Stimulated activated naive CD4-positive, alpha-beta T cell (primary cell): ENCODE measurements around the gene TMA7.
"Not testable (repeated sequence)": the region's sequence is repeated elsewhere in the genome, so short reads cannot be mapped to it uniquely, and the experiment has no call there.

Source experiments
- DNase-seq, 6 experiments: peaks; one replicate each; lab custom pipeline; 2025; lab: John Stamatoyannopoulos, UW

Gene TMA7

DNA sequence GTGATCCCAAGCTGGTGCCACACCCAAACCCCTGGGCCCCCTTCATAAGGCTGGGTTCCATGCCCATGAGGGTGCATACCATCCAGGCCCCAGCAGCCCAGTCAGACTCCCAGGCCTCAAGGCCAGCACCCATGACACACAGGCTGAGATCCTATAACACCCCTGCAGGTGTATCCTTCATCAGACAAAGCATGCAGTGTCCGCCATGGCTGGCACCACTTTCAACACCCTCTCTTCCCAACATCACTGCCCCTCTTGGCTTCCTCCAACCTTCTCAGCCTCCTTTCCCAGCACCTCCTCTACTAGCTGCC is 3.6 kb upstream of the TMA7 start:
- no peak for DNase-seq

DNA sequence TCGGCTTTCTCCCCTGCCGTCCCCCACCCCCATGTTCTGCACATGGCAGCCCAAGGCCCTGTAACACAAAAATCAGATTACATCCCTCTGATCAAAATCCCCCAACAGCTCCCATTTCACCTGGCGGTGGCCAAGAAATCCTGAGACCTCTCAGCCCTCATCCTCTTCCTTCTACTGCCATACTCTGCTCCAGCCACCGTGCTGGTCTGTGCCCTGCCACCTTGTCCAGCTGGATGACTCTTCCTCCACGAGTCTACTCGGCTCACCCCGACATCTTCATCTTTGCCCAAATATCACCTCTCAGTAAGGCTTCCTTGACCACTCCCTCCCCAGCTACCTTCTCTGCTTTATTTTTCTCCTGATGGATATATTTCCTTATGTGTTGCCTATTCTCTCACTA is 3.2 kb upstream of the TMA7 start:
- no peak for DNase-seq

DNA sequence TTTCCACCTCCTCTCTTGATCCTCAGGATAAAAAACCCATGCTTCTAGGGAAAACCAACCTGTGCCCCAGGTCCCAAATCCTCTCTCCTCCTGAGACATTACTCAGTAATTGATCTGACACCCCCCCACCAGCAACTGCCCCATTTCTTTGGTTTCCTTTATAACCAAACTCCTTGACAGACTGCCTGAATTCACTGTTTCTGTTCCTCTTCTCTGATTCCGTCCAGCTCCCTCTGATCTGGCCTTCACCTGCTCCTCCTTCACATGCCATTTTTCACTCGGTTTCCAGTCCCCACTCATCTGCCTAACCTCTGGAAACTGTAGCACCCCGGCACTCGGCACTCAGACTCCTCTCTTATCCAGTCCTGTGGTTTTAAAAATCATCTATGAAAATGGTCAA is 2.2 kb upstream of the TMA7 start:
- DNase-seq, result no peak

DNA sequence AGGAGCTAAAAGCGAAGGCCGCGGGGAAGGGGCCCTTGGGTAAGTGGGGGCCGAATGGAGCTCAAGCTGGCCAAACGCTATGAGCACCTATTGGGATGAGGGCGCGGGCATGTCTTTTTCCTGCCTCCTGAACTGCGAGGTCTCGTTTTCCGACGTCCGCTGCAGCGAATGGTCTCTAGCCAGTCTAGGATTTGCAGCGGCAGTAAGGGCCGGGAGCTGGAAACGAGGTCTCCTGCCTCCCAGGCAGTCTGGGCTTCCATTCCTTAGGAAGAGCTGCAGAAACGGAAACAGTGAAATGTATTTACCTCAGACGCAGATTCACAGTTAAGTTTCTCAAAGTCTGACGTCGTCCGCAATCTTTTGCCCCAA is 517 bp downstream of the TMA7 start:
- DNase-seq, result peak in 3 of 6 experiments; percentile 34 to 42 (median 41)

DNA sequence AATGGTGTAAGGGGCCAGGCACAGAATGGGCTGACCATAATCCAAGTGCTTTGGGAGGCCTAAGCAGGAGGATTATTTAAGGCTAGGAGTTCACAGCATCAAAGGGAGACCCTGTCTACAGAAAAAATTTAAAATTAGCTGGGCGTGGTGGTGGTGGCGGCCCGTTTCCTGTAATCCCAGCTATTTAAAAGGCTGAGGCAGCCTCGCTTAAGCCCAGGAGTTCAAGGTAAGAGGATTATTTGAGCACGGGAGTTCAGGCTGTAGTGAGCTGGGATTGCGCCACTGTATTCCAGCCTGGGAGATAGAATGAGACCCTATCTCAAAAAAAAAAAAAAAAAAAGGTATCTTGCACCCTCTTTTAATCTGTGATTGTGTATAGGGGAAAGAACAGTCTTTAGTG is 1.9 kb downstream of the TMA7 start:
- DNase-seq, result no peak

DNA sequence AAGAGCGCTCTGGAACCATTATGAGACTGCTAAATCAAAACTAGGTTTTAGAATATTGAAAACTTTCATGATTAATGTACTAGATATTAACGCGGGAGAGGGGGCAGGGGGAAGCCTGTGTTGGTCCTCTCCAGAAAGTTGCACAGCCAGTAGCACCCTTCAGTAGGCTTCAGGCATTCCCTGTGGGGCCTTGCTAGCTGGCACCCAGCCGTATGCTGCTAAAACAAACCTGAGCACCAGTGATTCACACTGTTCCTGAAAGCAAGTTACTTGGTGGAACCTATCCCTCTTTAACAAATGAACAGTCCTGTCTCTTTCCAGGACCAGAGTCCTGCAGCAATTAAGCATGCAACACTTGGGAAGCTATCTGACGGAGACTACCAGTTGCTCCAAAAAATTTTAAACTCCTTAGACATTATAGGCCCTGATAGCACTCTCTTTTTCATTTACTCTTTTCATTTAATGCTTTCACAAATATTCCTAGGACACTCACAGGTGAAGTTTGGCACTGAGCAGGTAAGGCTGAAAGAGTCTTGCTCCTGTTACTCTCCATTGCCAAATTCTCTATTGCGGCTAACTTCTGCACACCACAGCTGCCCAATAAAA is 5.3 kb downstream of the TMA7 start:
- DNase-seq, result no peak

DNA sequence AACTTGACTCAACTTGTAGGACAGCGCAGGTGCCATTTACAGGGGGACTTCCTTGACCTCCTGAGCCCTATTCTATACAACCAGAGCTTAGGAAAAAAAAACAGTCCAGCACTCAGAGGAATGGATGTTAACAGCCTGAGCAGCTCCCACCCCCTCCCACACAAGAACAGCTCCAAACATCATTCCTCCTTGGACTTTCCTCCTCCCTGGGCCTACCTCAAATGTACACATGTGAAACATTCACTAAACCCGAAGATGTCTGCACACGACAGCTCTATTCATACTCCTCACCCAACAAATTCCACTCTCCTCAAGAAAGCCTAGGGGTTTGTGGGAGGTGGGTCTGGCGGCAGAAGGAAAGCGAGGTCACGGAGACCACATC is 6.0 kb downstream of the TMA7 start:
- no peak for DNase-seq

DNA sequence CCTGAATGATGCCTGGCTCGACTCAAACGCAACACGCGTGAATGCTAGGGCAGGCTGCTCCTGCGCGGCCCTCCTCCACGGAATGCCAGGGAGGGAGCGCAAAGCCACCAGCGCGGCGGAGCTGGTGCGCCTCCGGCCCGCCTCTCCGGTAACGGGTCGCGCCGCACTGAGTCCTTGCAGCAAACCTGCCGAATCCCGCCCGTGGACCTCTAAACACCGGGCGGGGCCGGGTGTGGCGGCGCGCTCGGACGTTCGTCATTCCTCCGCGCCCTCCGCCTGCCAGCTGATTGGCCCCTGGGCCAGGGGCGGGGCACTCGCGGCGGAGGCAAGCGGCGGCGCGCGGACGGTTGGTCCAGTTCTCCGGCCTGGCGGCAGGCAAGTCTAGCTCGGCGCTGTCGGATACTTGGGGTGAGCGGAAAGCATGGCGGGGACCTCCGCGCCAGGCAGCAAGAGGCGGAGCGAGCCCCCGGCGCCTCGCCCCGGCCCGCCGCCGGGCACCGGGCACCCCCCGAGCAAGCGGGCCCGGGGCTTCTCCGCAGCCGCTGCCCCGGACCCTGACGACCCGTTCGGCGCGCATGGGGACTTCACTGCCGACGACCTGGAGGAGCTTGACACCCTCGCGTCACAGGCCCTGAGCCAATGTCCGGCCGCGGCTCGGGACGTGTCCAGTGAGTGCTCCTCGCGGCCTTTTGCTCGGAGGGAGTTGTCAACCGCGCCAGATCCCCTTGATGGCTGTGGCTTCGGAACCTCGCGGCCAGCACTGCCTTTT is 6.6 kb downstream of the TMA7 start, which contains the start of gene ATRIP:
TSS of gene ATRIP (plus strand) at position 313 of the 769 bp plus-strand sequence. CDS start at position 422, 109 bp downstream.
- peak; percentile 71 to 86 (median 79) for DNase-seq

DNA sequence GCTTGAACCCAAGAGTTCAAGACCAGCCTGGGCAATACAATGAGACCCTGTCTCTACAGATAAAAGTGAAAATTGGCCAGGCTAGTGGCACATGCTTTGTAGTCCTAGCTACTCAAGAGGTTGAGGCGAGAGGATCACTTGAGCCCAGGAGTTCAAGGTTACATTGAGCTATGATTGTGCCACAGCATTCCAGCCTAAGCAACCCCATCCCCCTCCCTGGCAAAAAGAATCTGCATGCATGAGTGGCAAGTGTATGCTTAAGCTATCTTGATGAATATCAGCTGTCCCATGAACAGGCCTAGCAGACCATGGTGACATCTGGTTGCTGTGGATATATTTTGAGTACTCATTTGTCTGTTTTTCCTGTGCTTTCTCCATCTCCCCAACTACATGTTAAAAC is 11.2 kb downstream of the TMA7 start:
- no peak for DNase-seq

DNA sequence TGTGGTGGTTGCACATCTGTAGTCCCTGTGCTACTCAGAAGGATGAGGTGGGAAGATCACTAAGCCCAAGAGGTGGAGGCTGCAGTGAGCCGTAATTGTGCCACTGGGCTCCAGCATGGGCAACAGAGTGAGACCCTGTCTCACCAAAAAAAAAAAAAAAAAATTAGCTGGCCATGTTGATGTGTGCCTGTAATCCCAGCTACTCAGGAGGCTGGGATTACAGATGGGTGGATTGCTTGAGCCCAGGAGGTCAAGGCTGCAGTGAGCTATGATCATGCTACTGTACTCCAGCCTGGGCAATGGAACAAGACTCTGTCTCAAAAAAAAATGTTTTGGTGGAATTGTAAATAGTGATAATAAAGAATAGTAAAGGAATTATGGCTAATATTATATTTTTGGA is 16.4 kb downstream of the TMA7 start:
- no peak for DNase-seq

DNA sequence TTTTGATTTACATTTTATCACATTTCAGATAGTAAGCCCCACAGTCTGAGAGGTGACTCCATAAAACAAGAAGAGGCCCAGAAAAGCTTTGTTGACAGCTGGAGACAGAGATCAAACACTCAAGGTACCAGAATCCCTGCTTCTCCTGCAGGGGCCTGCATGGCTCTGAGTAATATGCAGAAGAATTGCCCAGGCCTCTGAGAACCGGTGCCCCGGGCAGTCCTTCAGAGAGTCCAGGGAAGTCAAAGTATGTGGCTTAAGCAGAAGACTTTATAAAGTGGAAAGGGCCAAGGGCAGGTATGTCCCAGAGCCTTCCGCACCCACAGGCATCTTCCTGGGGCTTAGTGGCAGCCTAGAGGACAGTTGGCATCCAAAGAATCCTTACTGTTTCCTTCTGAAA is 19.3 kb downstream of the TMA7 start:
- no peak for DNase-seq

DNA sequence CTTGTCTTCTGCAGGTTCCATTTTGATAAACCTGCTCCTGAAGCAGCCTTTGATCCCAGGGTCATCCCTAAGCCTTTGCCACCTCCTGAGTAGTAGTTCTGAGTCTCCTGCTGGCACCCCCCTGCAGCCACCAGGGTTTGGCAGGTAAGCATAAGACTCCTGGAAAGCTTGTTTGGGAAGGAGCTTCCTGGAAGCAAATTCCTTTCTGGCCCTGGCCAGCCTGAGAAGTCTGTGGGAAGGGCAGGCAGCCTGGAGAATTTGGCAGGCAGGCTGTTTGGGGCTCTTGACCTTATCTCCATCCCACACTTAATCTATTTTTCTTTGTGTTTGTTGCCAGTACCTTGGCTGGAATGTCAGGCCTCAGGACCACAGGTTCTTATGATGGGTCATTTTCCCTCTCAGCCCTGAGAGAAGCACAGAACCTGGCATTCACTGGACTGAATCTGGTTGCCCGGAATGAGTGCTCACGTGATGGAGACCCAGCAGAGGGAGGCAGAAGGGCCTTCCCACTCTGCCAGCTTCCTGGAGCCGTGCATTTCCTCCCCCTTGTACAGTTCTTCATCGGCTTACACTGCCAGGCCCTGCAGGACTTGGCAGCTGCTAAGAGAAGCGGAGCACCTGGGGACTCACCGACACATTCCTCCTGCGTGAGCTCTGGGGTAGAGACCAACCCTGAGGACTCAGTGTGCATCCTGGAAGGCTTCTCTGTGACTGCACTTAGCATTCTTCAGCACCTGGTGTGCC is 19.9 kb downstream of the TMA7 start:
- no peak for DNase-seq

DNA sequence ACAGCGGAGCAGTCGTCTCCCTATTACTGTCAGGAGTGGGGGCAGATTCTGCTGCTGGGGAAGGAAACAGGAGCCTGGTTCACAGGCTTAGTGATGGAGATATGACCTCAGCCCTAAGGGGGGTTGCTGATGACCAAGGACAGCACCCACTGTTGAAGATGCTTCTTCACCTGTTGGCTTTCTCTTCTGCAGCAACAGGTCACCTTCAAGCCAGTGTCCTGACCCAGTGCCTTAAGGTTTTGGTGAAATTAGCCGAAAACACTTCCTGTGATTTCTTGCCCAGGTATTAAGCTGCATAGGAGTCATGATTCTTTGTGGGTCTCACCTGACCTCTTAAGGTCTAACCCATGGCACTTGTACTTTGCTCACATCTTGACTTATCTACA is 20.5 kb downstream of the TMA7 start:
- DNase-seq, result no peak

DNA sequence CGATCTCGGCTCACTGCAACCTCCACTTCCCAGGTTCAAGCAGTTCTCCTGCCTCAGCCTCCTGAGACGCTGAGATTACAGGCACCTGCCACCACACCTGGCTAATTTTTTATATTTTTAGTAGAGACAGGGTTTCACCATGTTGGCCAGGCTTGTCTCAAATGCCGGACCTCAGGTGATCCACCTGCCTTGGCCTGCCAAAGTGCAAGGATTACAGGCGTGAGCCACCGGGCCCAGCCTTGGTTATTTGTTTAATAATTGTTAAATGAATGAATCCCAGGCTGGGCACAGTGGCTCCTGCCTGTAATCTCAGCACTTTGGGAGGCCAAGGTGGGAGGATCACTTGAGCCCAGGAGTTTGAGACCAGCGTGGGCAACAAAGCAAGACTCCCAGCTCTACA is 21.7 kb downstream of the TMA7 start:
- DNase-seq, result not testable (repeated sequence)

DNA sequence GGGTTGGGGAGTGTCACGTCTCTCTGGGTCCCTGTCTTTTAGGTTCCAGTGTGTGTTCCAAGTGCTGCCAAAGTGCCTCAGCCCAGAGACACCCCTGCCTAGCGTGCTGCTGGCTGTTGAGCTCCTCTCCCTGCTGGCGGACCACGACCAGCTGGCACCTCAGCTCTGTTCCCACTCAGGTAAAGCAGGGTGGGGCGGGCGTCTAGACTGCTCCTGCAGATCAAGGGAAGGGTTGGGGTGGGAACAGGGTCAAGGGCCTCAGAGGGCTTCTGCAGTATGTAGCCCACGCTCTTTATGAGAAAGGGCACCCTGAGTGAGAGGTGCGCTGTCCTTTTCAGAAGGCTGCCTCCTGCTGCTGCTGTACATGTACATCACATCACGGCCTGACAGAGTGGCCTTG is 23.6 kb downstream of the TMA7 start:
- no peak for DNase-seq

DNA sequence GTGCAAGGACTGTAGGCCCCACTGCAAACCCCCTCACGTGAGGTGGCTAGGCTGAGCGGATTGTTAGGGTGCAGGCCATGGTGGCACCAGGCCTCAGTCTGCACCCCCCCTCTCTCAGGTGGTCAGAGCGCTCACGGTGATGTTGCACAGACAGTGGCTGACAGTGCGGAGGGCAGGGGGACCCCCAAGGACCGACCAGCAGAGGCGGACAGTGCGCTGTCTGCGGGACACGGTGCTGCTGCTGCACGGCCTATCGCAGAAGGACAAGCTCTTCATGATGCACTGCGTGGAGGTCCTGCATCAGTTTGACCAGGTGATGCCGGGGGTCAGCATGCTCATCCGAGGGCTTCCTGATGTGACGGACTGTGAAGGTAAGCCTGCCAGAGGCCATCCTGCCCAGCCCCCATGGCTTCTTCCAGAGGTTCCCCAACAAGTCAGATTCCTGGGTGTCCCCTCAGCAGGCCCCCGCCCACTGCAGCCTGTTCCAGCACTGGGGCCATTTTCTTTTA is 24.7 kb downstream of the TMA7 start:
- DNase-seq, result no peak

DNA sequence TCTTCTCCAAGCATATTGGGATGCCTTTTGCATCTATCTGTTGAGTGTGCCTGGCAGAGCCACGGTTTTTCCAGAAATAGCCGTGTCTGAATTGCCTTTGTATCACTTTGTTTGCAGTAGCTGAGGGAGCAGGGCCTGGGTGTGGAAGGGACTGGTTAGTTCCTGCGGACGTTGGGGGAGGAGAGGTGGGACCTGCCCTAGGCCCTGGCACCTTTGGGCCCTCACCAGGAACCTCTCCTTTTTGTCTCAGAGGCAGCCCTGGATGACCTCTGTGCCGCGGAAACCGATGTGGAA is 25.1 kb downstream of the TMA7 start:
- DNase-seq, result no peak

DNA sequence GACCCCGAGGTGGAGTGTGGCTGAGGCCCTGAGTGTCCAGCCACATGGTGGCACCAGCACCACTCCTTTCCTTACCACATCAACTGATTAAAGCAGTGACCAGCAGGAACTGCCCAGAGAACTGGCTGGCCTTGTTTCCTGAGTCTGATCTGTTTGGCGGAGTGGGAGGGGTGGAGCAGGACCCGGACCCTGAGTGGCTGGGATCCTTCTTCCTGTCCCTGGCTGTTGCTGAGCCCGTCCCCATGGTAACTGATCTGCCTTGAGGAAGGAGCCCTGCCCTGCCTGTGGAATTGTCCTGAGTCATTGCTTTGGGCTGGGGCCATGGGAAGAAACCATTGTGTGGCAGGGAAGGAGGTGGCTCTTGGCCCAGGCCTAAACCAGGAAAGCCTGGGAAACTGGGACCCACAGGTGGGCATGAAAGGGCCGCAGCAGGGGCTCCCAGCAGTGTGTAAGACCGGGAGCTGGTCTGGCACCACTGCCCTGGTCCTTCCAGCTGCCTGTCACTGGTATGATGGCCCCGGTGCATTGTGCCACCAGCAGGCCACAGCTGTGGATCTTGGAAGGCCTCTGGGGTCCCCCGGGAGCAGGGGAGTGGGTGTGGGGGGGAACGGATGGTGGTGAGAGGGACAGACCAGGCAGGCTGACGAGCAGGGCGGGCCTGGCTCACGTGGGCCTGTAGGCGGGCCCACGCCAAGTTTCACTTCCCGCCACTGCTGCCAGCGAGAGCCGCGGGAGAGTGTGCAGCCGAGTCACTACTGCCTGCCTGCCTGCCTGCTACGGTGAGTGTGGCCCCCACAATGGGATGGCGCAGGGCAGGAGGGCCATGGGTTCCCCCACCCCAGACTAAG is 25.7 kb downstream of the TMA7 start:
- peak; percentile 56 to 75 (median 63) for DNase-seq

DNA sequence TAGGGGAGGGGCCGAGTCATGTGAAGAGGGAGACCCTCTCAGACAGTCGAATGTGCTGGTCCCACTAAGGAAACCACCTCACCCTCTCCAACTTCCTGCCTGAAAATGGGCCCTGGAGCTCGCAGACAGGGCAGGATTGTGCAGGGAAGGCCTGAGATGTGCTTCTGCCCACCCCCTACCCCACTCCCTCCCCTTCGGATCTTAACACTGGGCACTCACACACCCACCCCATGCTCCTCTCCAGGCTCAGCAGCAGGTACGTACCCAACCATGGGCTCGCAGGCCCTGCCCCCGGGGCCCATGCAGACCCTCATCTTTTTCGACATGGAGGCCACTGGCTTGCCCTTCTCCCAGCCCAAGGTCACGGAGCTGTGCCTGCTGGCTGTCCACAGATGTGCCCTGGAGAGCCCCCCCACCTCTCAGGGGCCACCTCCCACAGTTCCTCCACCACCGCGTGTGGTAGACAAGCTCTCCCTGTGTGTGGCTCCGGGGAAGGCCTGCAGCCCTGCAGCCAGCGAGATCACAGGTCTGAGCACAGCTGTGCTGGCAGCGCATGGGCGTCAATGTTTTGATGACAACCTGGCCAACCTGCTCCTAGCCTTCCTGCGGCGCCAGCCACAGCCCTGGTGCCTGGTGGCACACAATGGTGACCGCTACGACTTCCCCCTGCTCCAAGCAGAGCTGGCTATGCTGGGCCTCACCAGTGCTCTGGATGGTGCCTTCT is 26.5 kb downstream of the TMA7 start:
- DNase-seq, result peak in 2 of 6 experiments; percentile 14 to 20

DNA sequence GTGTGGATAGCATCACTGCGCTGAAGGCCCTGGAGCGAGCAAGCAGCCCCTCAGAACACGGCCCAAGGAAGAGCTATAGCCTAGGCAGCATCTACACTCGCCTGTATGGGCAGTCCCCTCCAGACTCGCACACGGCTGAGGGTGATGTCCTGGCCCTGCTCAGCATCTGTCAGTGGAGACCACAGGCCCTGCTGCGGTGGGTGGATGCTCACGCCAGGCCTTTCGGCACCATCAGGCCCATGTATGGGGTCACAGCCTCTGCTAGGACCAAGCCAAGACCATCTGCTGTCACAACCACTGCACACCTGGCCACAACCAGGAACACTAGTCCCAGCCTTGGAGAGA is 27.0 kb downstream of the TMA7 start:
- DNase-seq, result no peak

DNA sequence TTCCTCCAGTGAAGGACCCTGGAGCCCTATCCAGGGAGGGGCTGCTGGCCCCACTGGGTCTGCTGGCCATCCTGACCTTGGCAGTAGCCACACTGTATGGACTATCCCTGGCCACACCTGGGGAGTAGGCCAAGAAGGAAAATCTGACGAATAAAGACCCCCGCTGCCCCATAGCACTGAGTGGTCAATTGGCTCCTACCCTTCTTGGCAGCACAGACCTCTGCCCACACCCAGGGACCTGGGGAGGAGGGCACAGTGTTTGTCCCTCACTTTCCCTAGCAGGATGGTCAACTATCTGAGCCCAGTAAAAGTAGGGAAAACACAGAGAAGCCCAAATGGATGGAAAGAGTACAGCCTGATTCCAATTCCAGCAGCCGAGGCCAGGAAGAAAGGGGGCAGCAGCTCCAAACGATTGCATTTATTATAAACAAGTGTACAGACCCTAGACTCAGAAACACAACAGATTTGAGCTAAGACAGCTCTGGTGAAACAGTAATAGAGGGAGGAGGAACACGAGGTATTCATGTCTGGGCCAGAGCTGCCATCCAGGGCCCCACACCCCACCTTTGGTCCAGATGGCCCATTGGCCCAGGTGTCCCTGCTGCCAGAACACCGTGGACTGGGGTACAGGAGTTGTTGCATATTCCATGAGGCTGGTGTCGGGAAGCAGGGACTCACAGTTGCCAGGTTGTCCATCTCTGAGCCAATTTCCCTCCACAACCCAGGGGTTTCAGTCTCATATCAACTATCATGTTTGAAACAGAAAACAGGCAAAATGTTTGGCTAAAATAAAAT is 27.6 kb downstream of the TMA7 start:
- no peak for DNase-seq
